Left renal cortex interstitium (tissue), 4 donors: ENCODE results near the gene OR2G3. TPM values are rescaled to one million over a fixed set of nuclear protein-coding genes. Genes with fewer than 3 reads are reported as not detected.
A peak's percentile ranks its signal among the peaks of the same experiment; 100 is the strongest.

Source experiments
- DNase-seq, 4 donors: peaks; one replicate each; pipeline ENCODE4 v3.0.0-alpha.2; 2013; ENCODE audit warnings: low read depth in 4 of 4, low spot score in 2 of 4, missing footprints in 1 of 4
- polyA plus RNA-seq, 4 donors: library from polyadenylated mRNA; unstranded; fragments of 120-200 nt; gene quantifications; one replicate each; pipeline ENCODE4 v1.2.1, GENCODE V29; 2013; ENCODE audit not compliant: insufficient read length in 4 of 4

Gene OR2G3
- polyA plus RNA-seq: not detected

DNA sequence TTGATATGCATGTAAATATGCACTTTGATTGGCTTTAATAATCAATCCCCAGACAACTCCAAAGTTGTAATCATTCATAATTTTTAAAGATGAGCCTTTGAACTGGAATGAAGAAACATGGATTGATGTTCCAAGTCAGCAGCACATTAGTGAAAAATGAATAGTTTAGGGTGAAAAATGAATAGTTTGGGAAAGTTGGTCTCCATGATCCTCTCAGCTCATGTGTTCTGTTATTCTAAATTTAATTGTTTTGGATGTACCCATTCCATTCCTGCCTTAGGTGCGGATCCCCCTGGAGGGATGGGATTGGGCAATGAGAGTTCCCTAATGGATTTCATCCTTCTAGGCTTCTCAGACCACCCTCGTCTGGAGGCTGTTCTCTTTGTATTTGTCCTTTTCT is at the start of gene OR2G3:
Gene OR2G3 (plus strand): TSS at position 301 of the 400 bp plus-strand sequence. CDS start 0 bp downstream, at position 301.
- no peak for DNase-seq

DNA sequence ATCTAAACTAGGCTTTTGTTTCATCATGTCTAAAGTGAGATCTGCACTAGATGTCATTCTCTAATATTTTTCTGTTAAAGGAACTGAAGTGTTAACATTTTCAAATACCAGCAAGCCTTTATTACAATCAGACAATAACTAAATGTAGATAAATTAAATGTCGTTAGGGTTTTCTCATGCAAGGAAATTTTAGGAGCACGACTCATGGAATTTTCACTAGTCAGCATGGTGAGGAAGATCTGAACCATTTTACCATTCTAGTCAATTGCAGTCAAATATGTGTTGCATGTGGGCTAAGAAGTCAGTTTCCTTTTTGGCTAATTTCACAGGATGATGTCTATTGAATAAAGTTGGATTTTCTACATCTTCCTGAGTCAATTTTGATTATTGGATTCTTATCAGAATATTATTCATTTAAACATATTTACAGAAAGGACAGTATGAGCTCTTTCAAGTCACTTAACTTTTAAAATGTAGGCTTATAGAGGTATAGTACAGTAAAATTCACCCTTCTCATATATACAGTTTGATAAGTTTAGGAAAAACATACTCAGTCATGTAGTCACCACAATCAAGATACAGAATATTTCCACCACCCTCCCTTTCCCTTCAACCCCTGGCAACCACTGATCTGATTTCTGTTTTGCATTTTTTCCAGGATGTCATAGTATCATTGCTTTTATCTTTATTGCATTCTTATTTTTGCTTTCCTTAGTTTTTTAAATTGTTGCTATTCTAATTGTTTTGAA is 47.3 kb upstream of the OR2G3 start:
- DNase-seq: no peak

DNA sequence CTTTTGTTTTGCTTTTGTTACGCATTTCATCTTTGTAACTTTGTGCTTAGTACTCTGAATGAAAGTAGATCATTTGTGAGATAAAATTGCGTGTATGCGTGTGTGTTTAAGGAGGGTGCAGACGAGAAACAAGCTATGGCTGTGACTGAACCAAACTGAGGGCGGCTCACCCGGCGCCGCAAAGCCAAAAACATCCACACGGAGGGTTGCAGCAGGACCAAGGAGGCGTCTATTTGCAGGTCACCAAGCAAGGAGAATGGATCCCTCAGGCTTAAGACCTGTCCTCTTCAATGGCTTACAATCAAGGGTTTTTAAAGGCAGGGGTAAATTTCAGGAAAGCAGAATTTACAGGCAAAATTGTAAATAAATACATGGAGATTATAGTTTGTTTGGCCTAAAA is 43.7 kb upstream of the OR2G3 start:
- DNase-seq: no peak

DNA sequence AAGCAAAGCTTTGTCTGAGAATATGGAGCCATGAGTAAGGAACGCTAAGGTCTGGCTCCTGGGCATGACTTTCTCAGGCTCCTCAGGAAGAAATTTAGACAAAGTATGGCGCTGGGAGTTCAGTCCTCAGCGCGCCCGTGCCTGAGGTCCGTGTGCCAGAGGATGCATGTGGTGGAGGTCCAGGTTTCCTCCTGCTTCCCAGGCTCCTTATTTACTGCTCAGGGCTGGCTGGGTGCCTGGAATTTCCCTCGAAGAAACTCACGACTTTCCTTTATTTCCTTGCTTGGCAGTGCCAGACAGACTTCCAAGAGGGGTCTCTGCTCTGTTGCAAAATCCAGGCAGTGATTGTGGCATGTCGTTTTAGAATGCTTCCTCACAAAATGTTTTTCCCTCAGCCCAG is 43.2 kb upstream of the OR2G3 start:
- no peak for DNase-seq

DNA sequence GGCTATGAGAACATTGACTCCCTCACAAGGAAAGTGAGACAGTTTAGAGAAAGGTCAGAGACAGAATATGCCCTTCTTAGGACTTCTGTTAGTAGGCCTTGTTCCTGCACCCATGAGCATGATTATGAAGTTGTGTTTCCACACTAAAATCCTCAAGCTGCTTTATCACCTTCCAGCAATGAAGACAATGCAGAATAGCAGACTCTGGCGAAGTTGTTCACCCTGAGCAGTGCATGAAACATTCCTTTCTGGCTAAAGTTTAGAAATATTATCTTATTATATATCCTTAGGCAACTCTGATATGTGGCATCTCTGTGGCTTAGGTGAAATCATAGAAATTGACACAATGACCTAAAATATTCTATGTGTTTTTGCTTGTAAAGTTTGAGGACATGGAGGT is 31.1 kb upstream of the OR2G3 start:
- no peak for DNase-seq

DNA sequence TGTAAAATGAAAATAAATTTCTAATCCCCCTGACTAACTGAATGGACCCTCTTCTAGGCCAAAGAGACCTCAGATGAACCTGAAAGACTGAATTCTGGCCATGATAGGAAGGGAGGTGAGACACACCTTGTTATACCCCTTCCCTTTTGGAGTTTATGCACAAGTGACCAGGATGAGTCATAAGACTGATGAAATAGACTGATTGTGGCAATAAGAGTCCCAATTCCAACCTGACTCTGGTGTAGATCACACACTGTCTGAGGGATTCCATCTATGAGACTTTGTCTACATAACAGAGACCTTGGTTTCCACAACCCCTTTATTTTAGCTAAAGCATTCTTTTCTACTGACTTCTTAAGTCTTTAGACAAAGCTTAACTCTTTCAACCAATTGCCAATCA is 30.7 kb upstream of the OR2G3 start:
- no peak for DNase-seq

DNA sequence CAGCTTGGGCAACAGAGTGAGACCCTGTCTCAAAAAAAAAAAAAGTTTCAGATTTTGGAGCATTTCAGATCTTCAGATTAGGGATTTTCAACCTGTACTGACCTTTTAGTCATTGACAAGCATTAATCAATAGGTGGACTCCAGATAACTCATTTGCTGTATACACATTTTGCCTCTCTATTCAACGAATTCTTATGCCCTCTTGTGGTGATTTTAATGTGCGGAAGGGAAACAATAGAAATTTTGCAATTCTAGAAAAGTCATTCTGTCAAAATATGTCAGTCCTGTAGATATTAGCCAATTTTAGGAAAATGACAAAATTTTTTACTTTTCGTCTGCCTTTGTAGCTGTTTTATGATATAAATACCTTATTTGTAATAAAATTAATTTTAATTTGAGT is 28.9 kb upstream of the OR2G3 start:
- peak in 1 of 4 donors; percentile 1 for DNase-seq

DNA sequence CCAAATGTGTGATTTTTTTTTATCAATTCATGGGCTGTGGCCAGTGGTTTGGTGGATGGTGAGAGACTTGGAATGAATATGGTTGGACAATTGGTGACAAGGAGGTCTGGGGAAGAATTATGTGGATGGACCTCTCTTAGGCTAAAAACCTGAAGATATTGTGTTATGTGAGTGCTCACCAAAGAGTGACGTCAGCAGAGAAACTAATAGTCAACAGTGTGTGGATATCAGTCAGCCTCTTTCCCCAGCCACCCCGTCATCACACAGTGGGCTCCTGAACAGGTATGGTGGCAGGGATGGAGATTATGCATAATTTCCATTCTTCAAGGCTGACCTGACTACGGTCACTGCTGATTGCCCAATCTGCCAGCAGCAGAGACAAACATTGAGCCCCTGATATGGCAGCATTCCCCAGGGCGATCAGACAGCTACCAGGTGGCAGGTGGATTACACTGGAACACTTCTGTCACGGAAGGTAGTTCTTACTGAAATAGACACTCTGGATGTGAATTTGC is 26.4 kb upstream of the OR2G3 start:
- DNase-seq: no peak

DNA sequence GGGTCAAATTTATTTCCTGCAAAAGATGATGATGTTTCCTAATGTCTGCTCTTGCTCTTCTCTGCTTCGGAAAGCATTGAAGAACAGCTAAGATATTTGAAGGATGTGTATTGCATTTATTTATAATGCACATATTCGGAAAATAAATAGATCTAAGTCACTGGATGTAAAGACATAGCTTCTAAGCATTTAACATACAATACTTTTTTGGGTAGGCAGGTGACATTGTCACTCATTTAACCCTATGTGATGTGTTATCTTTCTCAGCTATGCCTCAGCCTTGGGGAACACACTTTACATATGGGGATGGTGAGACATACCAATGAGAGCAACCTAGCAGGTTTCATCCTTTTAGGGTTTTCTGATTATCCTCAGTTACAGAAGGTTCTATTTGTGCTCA is 17.3 kb upstream of the OR2G3 start, which contains the start of gene OR2G2:
Gene OR2G2 (plus strand): TSS at position 301 of the 400 bp plus-strand sequence. CDS start 0 bp downstream, at position 301.
- DNase-seq: no peak

DNA sequence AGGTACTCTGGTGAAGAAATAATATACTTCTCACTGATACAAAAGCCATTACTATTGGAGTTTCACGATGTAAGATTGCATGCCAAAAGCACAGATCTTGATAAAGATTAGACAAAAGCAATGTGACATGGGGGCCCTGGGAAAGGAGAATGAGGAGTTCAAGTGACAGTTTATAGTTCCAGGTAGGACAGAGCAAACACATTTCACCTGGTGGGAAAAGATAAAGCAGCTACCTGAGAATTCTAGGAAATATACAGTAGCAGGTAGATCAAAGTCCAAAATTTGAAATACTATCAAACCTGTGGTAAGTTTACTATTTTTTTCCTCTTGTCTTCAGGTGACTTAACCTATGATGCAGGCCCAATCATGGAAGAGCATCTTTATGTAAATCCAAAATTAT is 8.0 kb downstream of the OR2G3 start:
- DNase-seq: no peak

DNA sequence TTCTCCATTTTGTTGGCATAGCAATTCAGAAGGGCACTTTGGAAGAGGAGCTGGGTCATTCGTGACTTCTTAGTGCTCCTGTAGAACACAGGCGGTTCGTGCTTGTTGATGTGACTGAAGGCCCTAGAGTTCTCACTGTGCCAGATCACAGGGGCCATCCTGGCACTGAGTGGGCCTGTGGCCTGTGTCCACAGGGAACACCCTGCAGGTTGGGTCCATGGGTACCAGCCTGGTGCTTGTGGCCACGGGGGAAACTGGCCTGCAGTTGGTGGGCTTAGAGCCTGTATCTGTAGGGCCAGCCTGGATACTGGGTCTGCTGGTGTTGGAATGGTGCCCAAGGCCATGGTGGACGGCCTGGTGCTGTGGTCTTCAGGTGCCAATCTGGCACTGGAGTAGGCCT is 9.2 kb downstream of the OR2G3 start:
- no peak for DNase-seq

DNA sequence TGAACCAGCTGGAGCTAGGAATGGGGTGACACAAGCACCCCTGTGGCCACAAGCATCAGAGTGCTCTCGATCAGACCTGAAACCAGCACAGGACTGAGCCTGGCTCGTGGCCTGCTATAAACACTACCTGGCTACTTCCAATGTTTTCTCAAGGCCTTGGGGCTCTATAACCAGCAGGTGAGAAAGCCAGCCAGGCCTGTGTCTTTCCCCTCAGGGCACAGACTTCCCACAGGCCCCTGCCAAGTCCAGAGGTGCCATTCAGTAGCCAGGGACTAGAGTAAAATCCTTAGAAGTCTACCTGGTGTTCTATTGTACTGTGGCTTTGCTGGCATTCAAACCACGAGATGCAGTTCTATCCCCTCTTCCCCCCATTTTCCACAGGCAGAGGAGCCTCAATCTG is 22.6 kb downstream of the OR2G3 start:
- DNase-seq: no peak

DNA sequence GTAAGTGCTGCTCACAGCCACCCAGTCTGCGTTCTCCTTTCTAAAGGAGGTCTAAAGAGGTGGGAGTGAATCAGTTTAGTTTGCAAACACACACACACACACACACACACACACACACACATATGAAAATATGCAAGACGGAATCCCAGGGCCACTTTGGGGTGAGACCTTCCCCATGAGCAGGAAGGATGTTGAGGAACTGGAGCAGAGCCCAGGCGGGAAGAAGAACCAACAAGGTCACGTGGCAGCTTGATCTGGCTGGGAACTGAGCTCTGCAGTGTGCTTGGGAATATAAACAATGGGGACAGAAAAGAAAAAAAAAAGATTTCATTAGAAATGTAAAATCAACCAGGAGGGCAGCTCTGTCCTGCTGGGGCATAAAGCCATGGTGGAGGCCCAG is 32.6 kb downstream of the OR2G3 start:
- no peak for DNase-seq

DNA sequence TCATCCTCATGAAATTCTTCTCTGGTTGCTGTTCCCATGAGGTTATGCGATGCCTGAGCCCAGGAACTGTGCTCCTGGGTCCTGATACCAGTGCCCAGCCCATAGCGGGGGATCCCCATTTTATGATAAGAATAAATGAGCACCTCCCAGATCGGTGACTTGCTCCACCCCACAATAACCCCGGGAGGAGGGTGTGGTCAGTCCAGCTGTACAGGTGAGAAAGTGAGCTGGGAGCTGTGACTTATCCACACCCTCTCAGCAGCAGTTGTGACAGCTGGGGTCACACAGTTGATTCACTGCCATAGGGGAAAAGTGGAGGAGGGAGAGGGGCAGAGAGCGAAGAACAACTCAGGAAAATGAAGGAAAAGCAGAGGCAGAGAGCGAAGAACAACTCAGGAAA is 33.4 kb downstream of the OR2G3 start:
- no peak for DNase-seq

DNA sequence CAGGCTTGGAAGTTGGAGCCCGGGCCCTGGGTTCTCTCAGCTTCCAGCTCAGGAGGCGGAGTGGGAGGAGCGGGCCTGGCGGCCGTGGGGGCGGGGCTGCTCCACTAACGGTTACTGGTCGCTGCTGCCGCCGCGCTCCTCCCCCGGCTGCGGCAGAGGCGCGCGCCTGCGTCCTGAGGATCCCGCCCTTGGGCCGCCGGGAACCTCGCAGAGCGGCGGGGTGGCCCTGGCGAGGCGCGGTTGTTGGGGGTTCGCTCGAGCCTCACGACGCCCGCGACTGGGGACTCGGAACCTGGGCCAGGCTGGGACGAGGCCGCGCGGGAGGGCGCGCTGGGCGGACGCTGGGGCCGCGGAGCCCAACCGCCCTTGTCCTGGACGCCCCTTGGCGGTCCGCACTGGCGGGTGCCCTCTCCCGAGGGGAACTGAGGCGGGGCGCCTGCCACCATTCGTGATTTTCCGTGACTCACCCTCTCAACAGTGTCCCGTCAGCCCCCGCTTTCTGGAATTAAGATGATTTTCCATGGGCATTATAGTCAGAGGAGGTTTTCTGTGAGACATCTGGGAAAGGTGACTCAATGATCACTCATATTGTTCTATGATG is 34.1 kb downstream of the OR2G3 start:
- DNase-seq: peak in 3 of 4 donors; percentile 7 to 51 (median 18)

DNA sequence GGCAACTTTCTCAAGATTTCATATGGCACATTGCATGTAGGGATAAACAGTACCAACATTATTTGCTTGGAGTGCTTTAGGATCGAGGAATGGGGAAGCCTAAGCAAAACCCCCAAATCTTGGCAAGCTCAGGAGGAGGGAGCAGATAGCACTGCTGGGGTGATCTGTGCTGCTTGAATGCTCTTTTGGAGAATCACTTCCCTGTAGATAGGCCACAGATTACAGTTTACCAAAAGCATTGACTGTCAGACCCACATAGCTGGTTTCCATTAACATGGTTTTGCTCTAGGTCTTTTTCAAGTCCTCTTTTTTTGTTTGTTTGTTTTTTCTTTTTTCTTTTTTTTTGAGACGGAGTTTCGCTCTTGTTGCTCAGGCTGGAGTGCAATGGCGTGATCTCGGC is 37.4 kb downstream of the OR2G3 start:
- no peak for DNase-seq

DNA sequence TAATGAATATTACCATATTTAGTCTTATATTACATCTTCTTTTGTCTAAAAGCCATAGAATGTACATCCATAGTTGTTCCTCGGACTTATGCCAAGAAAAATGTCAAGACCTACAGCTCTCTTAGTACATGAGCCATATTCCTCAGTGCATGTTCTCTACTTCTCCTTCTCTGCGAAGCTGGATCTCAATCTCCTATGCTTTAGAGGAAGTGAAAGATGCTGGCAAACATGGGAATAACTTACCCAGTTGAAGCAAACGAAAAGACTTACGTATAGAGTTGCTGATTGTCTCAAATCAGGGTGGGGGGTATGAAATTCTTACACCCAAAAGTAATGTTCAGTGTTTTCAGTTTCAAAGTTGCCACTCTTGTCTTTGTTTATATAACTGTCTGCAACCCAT is 41.5 kb downstream of the OR2G3 start:
- no peak for DNase-seq

DNA sequence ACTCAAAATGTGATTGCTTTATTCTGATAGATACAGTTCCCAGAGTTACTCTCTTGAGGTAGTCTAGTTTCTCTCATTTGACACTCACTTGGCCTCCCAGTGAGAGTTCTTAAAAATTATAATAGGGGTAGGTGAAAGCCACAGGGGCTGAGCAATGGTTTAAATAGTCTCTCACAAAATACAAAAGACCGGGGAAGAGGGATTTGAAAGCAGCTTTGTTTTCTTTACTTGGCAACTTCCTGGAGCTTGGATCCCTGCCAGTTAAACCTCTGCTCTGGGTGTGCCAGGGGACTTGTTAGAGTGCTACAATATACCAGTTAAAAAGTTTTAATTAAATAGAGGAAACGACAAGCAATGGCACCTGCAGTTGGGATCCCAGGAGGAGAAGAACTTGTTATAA is 42.5 kb downstream of the OR2G3 start:
- no peak for DNase-seq

DNA sequence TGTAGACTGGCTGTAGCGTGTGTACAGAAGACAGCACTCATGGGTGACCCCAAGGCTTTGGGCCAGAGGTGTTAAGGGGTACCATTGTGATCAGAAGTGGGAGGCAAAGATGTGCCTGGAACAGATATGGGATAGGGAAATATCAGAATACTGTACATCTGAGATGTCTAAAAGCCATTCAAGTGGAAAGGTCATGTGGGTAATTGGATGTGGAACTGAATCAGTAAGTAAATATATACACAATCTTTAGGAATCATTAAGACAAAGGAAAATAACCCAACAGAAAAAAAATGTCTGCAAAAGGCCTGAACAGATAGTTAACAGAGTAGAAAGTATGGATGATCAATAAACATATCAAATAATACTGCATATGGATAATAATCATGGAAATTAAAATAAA is 47.7 kb downstream of the OR2G3 start:
- no peak for DNase-seq
